Neural progenitor cell (in vitro differentiated cells): ENCODE data around the gene PCDH15.

Experiments
- EZH2 ChIP-seq: fragments of 200-600 bp; sonication (generic); IDR thresholded peaks from 2 replicates; pipeline ENCODE4 v1.6.1; 2017; ENCODE audit warnings: antibody characterized with exemption, mild to moderate bottlenecking, moderate library complexity
- TF ChIP-seq, protein P1 (sequence below): fragments of 200-600 bp; sonication (generic); IDR thresholded peaks from 2 replicates; pipeline ENCODE4 v1.5.1; 2017; ENCODE audit warnings: antibody characterized with exemption, mild to moderate bottlenecking

- TF ChIP-seq, protein P1, sequence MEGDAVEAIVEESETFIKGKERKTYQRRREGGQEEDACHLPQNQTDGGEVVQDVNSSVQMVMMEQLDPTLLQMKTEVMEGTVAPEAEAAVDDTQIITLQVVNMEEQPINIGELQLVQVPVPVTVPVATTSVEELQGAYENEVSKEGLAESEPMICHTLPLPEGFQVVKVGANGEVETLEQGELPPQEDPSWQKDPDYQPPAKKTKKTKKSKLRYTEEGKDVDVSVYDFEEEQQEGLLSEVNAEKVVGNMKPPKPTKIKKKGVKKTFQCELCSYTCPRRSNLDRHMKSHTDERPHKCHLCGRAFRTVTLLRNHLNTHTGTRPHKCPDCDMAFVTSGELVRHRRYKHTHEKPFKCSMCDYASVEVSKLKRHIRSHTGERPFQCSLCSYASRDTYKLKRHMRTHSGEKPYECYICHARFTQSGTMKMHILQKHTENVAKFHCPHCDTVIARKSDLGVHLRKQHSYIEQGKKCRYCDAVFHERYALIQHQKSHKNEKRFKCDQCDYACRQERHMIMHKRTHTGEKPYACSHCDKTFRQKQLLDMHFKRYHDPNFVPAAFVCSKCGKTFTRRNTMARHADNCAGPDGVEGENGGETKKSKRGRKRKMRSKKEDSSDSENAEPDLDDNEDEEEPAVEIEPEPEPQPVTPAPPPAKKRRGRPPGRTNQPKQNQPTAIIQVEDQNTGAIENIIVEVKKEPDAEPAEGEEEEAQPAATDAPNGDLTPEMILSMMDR = no peak
- no peak for TF ChIP-seq EZH2
Observed at GRCh38 chr10:54372179-54372578, 428.9 kb downstream of the PCDH15 start.
